GM10266 (cell line): ENCODE measurements around the gene CLTB.

Experiments used
- DNase-seq: peaks from one replicate; pipeline ENCODE4 v3.0.0; 2012; ENCODE audit errors: extremely low spot score
- TF ChIP-seq, protein P1 (sequence below): IDR thresholded peaks from 2 replicates; pipeline ENCODE4 v1.5.1; 2012; ENCODE audit warnings: mild to moderate bottlenecking, low read depth; ENCODE audit not compliant: control insufficient read depth, insufficient read depth; ENCODE audit errors: missing control alignments

The CLTB gene, protein sequence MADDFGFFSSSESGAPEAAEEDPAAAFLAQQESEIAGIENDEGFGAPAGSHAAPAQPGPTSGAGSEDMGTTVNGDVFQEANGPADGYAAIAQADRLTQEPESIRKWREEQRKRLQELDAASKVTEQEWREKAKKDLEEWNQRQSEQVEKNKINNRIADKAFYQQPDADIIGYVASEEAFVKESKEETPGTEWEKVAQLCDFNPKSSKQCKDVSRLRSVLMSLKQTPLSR

DNA sequence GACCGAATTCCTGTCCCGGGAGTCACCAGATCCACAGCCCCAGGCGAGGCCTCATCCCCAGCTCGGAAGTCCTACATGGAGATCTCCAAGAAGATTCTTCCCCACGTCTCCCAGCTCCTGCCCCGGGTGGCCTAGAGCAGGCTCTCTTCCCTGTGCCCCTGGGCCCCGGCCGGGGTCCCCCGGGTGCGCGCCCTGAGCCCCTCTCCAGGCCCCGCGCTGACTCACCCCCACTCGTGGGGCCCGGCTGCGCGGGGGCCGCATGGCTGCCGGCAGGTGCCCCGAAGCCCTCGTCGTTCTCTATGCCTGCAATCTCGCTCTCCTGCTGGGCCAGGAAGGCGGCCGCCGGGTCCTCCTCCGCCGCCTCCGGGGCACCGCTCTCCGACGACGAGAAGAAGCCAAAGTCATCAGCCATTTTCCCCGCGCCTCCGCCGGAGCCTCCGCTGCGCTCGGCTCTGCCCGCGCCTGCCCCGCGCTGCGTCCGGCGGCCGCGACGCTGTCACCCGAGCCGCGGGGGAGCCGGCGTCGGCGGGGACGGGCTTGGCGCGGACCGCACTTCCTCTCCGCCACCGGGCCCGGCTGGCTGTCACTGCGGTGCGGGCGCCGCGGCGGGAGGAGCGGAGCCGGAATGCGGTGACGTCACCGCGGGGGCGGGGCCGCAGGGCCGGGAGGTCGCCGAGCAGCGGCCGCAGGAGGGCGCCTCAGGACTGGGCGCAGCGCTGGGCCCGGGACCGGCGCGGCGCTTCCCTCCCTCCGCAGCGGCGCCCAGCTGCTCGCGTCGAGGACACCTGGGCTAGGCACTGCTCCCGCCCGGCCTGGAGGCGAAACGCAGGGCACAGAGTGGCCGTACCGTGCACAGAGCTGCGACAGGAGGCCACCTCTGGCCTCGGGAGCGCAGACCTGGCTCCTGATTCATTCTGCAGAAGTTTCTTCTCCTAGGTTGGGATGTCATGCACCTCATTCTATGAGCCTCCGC is at the start of gene CLTB:
CLTB (minus strand) TSS at position 588 of the 973 bp plus-strand sequence; CDS start at position 412, 176 bp downstream.
- DNase-seq: peak; percentile 96

DNA sequence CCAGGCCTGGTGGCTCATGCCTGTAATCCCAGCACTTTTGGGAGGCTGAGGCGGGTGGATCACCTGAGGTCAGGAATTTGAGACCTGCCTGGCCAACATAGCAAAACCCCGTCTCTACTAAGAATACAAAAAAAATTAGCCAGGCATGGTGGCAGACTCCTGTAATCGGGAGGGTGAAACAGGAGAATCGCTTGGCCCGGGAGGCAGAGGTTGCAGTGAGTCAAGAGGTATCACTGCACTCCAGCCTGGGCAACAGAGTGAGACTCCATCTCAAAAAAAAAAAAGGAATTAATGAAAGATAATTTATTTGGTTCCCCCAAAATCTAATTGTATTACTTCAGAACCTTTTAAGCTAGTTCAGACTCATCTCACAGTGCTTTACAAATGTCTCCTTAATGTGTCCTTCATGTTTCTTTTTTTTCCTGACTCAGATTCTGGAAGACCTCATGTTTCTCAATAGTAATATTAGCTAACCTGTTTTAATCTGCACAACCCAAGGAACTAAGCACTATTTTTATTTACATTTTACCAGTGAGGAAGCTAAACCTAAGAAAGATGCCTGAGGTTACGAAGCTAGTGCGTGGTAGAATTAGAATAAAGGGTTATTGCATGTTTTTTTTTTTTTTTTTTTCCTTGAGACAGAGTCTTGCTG is 46.9 kb upstream of the CLTB start:
- TF ChIP-seq, protein P1, sequence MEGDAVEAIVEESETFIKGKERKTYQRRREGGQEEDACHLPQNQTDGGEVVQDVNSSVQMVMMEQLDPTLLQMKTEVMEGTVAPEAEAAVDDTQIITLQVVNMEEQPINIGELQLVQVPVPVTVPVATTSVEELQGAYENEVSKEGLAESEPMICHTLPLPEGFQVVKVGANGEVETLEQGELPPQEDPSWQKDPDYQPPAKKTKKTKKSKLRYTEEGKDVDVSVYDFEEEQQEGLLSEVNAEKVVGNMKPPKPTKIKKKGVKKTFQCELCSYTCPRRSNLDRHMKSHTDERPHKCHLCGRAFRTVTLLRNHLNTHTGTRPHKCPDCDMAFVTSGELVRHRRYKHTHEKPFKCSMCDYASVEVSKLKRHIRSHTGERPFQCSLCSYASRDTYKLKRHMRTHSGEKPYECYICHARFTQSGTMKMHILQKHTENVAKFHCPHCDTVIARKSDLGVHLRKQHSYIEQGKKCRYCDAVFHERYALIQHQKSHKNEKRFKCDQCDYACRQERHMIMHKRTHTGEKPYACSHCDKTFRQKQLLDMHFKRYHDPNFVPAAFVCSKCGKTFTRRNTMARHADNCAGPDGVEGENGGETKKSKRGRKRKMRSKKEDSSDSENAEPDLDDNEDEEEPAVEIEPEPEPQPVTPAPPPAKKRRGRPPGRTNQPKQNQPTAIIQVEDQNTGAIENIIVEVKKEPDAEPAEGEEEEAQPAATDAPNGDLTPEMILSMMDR: no peak
- DNase-seq: no peak

More for the DNA sequence above, at the start of gene CLTB:
- TF ChIP-seq, protein P1: peak; percentile 98

DNA sequence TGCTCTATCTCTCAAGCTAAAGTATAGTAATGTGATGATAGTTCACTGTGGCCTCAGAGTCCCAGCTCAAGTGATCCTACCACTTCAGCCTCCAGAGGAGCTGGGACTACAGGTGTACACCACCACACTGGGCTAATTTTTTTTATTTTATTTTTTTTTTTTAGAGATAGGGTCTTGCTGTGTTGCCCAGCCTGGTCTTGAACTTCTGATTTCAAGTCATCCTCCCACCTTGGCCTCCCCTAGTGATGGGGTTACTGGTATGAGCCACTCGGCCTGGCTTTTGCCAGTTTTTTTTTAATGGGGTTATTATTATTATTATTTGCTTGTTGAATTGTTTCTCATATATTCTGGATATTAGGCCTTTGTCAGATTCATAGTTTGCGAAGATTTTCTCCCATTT is 45.0 kb upstream of the CLTB start:
- TF ChIP-seq, protein P1: no peak
- no peak for DNase-seq

DNA sequence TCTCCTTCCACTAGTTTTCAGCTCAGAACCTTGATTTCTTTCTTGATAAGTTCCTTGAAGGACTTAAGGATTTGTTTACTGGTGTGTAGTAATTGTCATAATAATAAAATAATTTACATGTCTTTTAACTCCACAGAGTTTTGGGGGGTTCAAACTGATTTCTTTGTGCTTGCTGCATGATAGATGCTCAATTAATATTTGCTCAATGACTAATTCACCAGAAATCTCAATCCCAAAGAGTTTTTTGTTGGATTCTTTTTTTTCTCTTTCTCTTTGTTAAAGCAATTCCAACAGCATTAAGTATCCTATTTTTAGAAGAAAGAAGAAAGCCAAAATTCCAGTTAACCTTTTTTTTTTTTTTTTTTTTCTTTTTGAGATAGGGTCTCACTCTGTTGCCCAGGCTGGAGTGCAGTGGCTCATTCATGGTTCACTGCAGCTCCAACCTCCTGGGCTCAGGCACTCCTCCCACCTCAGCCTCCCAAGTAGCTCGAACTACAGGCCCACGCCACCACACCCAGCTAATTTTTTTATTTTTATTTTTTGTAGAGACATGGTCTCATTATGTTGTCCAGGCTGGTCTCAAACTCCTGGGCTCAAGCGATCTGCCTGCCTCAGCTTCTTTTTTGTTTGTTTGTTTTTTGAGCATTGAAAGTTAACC is 42.7 kb upstream of the CLTB start:
- TF ChIP-seq, protein P1: no peak
- no peak for DNase-seq

DNA sequence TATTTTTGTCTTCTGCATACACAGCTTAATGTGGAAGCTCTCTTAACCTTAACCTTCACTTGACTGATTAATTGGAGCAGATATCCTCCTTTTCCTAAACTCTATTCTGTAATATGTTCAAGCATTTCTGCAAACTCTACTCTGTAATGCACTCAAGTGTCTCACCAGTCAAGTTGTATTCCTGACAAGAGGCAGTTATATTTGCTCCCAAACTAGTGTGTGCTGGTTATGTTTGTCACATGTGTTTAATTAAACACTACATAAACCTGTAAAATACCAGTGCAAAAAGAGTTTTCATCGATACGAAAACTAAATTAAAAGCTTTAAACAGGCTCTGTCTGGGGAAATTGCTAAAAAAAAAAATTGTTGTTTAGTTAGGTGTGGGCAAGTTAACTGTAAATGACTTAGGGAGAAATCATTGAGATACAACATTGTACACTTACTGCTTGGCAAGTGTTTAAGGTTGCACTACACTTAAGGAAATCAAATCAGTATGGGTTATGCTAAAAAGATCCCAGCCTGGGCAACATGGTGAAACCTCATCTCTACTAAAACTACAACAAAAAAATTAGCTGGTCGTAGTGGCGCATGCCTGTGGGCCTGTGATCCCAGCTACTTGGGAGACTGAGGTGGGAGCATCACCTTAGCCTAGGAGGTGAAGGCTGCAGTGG is 38.5 kb upstream of the CLTB start:
- DNase-seq: no peak
- TF ChIP-seq, protein P1: no peak

DNA sequence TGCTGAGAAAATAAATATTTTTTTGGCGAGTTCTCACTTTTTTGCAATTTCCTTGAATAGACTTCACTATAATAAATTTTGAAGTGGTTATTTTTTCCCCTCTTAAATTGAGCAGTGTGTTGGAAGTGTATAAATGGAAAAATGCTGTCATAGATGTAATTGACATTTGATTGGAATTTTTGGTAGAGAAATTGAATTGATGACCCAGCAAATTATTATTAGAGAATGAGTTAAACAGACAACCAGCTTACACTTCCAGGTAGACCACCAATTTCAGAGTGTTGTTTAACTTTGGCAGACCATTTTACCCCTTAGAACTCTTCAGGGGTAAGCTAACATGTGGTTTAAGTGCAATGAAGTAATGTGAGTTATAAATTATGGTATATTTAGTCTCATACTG is 33.7 kb upstream of the CLTB start:
- no peak for DNase-seq
- TF ChIP-seq, protein P1: no peak
